Osteoblast (primary cell): ENCODE results near the gene HJURP. TPM values are rescaled to one million over a fixed set of nuclear protein-coding genes. Genes with fewer than 3 reads are reported as not detected.

ENCODE experiments used
- DNase-seq: peaks from one replicate; pipeline ENCODE4 v3.0.0; 2011; ENCODE audit warnings: low spot score, mixed read lengths; ENCODE audit not compliant: insufficient read length; ENCODE audit errors: missing footprints
- H2AFZ ChIP-seq: 2 replicates; pipeline ENCODE4 v1.6.0; 2011; ENCODE audit warnings: mild to moderate bottlenecking, low read length
- H3K27ac ChIP-seq: 2 replicates; pipeline ENCODE4 v1.5.1; 2011; ENCODE audit warnings: mild to moderate bottlenecking, low read depth, low read length, moderate library complexity
- H3K27me3 ChIP-seq: 2 replicates; pipeline ENCODE4 v1.6.0; 2012; ENCODE audit warnings: mild to moderate bottlenecking, control low read depth, inconsistent platforms, low read length, moderate library complexity; ENCODE audit not compliant: insufficient read depth
- H3K36me3 ChIP-seq: 2 replicates; pipeline ENCODE4 v1.5.1; 2011; ENCODE audit warnings: mild to moderate bottlenecking, low read length, control low read depth, moderate library complexity; ENCODE audit not compliant: insufficient read depth
- H3K4me1 ChIP-seq: 2 replicates; pipeline ENCODE4 v1.5.1; 2011; ENCODE audit warnings: mild to moderate bottlenecking, low read length, control low read depth, moderate library complexity; ENCODE audit not compliant: insufficient read depth
- H3K4me2 ChIP-seq: 2 replicates; pipeline ENCODE4 v1.6.0; 2011; ENCODE audit warnings: mild to moderate bottlenecking, low read length; ENCODE audit not compliant: insufficient read depth
- H3K4me3 ChIP-seq: fragments of 200-600 bp; sonication (generic); 3 replicates; pipeline ENCODE4 v1.5.1; 2012; ENCODE audit warnings: mild to moderate bottlenecking, low read length, inconsistent platforms; ENCODE audit not compliant: insufficient read depth
- H3K79me2 ChIP-seq: 2 replicates; pipeline ENCODE4 v1.6.0; 2012; ENCODE audit warnings: mild to moderate bottlenecking, low read length, control low read depth, inconsistent platforms; ENCODE audit not compliant: insufficient read depth
- H3K9me3 ChIP-seq: 2 replicates; pipeline ENCODE4 v1.5.1; 2011; ENCODE audit warnings: low read depth, low read length, control low read depth
- H4K20me1 ChIP-seq: 2 replicates; pipeline ENCODE4 v1.6.0; 2012; ENCODE audit warnings: mild to moderate bottlenecking, low read length, control low read depth; ENCODE audit not compliant: insufficient read depth
- total RNA-seq: library from RNA; depleted of rRNA; stranded (reverse); fragments of >200 nt; gene quantifications from 2 replicates; pipeline ENCODE4 v1.2.3, GENCODE V29; 2012
- TF ChIP-seq, protein P1 (sequence below): IDR thresholded peaks from 2 replicates; pipeline ENCODE4 v1.5.1; 2011; ENCODE audit warnings: mild to moderate bottlenecking, low read depth, low read length, moderate library complexity; ENCODE audit errors: extremely low read depth

The HJURP gene
- total RNA-seq, 1 donor = 2.9 TPM

DNA sequence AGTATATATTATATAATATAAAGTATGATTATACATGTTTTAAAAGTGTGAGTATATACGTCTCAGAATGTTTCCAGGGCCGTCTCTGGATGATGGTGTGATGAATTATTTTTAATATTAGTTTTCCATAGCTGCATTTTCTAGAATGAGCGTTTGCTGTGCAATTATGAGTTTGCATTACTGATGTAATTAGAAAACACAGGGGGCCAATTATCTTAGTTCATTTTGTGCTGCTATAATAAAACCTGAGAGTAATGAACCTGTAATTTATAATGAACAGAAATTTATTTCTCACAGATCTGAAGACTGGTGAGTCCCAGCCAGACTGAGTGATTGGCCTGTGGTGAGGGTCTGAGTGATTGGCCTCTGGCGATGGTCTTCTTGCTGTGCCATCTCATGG lies 4.0 kb upstream of the HJURP start:
- peaks cover 10% of the 10 kb centered on the region for H3K4me1 ChIP-seq
- H3K27me3 ChIP-seq = no peaks in the 10 kb centered on the region
- H3K4me2 ChIP-seq = no peak overlapping the region
- no peak overlapping the region for H2AFZ ChIP-seq
- H3K9me3 ChIP-seq = no peaks in the 10 kb centered on the region
- H3K36me3 ChIP-seq = no peaks in the 10 kb centered on the region
- H3K27ac ChIP-seq = no peak overlapping the region
- DNase-seq = no peak
- H3K4me3 ChIP-seq = no peak overlapping the region
- no peaks in the 10 kb centered on the region for H4K20me1 ChIP-seq
- TF ChIP-seq, protein P1, sequence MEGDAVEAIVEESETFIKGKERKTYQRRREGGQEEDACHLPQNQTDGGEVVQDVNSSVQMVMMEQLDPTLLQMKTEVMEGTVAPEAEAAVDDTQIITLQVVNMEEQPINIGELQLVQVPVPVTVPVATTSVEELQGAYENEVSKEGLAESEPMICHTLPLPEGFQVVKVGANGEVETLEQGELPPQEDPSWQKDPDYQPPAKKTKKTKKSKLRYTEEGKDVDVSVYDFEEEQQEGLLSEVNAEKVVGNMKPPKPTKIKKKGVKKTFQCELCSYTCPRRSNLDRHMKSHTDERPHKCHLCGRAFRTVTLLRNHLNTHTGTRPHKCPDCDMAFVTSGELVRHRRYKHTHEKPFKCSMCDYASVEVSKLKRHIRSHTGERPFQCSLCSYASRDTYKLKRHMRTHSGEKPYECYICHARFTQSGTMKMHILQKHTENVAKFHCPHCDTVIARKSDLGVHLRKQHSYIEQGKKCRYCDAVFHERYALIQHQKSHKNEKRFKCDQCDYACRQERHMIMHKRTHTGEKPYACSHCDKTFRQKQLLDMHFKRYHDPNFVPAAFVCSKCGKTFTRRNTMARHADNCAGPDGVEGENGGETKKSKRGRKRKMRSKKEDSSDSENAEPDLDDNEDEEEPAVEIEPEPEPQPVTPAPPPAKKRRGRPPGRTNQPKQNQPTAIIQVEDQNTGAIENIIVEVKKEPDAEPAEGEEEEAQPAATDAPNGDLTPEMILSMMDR = no peak
- peaks cover 9% of the 10 kb centered on the region for H3K79me2 ChIP-seq

DNA sequence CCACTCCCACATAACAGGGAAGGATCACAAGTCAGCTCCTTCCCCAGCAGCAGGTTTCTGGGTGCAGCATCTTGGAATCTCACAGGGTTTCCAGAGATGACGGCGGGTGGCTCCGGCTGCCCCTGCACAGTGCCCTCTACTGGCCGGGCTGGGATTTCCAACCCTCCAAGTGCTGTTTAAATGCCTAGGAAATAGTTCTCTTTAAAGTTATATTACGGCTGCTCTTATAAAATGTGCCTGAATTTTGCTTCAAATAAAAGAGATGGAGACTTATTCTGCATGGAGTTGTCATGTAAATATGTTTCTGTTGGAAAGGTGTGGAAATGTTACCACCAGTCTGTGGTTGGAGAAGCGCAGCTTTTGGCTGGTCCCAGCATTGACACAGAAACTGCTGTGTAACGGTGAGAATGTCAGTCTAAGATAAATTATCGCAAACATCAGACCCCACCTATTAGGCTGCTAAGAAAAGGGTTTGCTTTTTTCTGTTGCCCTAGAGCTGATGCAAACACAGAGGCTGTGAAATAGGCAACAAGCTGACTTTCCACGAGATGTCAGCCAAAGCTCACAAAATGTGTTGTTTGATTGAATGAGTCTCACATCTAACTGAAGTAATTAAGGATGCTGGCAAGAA lies 3.3 kb upstream of the HJURP start:
- no peaks in the 10 kb centered on the region for H3K27me3 ChIP-seq
- H3K4me1 ChIP-seq = peaks cover 17% of the 10 kb centered on the region
- H3K27ac ChIP-seq = no peak overlapping the region
- peak; percentile 47 for DNase-seq
- TF ChIP-seq, protein P1 = peak; percentile 87
- no peak overlapping the region for H3K4me2 ChIP-seq
- peak overlapping the region; percentile 54 for H2AFZ ChIP-seq
- peaks cover 16% of the 10 kb centered on the region for H3K79me2 ChIP-seq
- no peak overlapping the region for H3K4me3 ChIP-seq
- no peaks in the 10 kb centered on the region for H3K9me3 ChIP-seq
- H3K36me3 ChIP-seq = no peaks in the 10 kb centered on the region
- no peaks in the 10 kb centered on the region for H4K20me1 ChIP-seq

DNA sequence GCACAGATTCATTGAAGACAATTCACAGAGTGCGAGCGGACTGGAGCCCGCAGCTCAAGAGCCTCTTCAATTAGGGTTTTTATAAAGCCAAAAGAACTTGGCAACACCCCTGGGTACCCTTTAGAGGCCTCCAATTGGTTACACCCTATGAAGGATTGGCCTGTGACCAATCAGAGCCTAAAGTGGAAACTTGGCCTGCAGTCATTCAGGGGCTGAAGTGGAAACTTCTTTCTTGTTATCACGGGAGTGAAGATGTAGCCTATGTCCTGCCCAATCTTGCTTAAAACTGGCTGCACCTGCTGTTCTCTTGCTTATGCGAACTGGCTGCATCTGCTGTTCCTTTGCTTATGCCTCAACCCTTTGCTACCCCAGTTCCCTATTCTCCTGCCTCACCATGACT lies 1.8 kb upstream of the HJURP start:
- H3K4me1 ChIP-seq = peaks cover 28% of the 10 kb centered on the region
- TF ChIP-seq, protein P1 = no peak
- peaks cover 30% of the 10 kb centered on the region for H3K79me2 ChIP-seq
- no peaks in the 10 kb centered on the region for H3K9me3 ChIP-seq
- H3K27ac ChIP-seq = no peak overlapping the region
- peaks cover 6% of the 10 kb centered on the region for H3K36me3 ChIP-seq
- no peak overlapping the region for H3K4me2 ChIP-seq
- H2AFZ ChIP-seq = no peak overlapping the region
- no peaks in the 10 kb centered on the region for H4K20me1 ChIP-seq
- no peaks in the 10 kb centered on the region for H3K27me3 ChIP-seq
- H3K4me3 ChIP-seq = no peak overlapping the region
- no peak for DNase-seq

DNA sequence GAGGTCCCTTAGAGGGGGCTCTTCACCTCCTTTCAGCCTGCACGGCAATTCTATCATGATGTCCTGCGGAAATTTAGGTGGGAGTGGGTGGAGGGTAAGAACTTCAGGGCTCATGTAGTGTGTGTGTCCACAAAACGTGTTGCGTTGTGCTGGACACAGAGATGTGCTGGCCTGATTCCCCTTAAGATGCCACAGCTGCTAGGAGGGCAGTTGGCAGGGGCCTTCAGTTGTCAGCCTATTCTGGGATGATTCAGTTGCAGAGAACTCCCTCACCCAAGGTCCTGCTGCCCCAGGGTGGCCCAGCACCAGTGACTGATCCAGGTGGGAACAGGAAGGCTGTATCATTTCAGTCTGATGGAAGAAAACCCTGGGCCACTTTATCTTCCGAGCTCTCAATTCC lies 1.0 kb upstream of the HJURP start:
- DNase-seq = peak; percentile 4
- peak overlapping the region; percentile 92 for H3K4me3 ChIP-seq
- H3K9me3 ChIP-seq = no peaks in the 10 kb centered on the region
- H3K36me3 ChIP-seq = peaks cover 14% of the 10 kb centered on the region
- H3K27me3 ChIP-seq = no peaks in the 10 kb centered on the region
- no peaks in the 10 kb centered on the region for H4K20me1 ChIP-seq
- H3K4me1 ChIP-seq = peaks cover 28% of the 10 kb centered on the region
- peak overlapping the region; percentile 93 for H2AFZ ChIP-seq
- peaks cover 39% of the 10 kb centered on the region for H3K79me2 ChIP-seq
- TF ChIP-seq, protein P1 = no peak
- H3K4me2 ChIP-seq = peak overlapping the region; percentile 98
- peak overlapping the region; percentile 75 for H3K27ac ChIP-seq
